Kidney capillary endothelial cell (primary cell): ENCODE data around the gene LAMTOR2.
"Not testable (repeated sequence)": the region's sequence is repeated elsewhere in the genome, so short reads cannot be mapped to it uniquely, and the experiment has no call there.

Experiments
- DNase-seq: peaks from one replicate; pipeline ENCODE4 v3.0.0-alpha.2; 2018; ENCODE audit warnings: low spot score

The LAMTOR2 gene

DNA sequence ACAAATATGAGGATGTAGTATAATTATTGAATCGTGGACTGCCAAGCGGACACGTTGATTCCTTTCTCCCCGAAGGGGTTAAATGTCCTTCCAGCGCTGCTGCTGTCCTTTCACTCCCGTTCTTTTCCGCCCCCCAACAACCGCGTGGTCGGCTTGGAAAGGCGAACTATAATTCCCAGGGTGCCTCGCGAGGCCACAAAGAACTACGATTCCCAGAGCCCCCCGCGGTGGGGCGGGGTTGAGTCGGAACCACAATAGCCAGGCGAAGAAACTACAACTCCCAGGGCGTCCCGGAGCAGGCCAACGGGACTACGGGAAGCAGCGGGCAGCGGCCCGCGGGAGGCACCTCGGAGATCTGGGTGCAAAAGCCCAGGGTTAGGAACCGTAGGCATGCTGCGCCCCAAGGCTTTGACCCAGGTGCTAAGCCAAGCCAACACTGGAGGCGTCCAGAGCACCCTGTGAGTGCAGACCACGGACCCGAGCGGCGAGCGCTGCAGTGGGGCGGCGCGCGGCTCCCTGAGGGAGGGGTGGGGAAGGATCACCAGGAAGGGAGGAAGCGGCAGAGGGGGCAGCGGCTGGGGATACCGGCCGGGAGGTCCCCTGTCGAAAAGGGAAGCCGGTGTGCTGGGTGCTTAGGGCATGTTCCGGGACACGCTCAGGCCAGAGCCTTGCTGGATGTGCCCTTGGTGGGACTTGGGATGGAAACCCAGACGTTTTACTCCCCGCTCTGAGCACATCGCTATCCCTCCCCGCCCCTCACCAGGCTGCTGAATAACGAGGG lies at the start of gene LAMTOR2:
Gene LAMTOR2 (plus strand): TSS at position 283 of the 781 bp plus-strand sequence. CDS start 108 bp downstream, at position 391.
- peak; percentile 96 for DNase-seq

- DNase-seq, result no peak
These were observed 49.6 kb upstream of the LAMTOR2 start for GRCh38 chr1:156004843-156005584.

DNA sequence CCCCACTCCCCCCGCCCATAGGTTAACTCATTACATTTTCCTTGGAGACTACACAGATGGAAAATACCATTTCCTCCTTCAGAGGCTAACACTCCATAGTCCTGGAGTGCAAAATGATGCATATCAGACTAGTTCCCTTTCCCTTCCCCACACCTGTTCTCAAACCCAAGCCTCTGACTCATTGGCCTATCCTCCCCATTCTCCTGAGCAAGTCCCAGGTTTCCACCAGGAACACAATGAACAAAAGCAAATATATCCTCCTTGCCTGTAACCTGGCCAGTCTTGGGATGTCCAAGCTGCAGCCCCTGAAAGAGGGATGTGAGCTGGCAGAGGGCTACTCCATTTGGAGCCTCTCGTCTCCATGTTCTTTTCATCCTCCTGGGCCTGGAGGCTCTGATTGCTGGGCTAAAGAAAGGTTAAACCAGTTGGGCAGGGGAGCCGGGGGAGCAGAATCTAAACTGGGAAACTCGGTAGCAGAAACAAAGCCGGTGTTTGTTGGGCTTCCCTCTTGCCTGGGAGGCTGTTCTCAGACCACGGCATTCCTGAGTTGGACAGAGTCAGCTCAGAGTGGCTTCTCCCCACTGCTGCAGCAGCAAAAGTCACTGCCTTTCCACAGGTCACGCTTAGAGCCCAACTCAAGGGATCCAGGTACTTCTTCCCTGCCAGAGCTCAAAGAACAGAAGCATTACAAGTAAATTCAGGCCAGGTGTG lies 47.8 kb upstream of the LAMTOR2 start:
- no peak for DNase-seq

GRCh38 chr1:156009404-156009803 lies 45.2 kb upstream of the LAMTOR2 start:
- DNase-seq, result no peak

- no peak for DNase-seq
These were observed 42.3 kb upstream of the LAMTOR2 start for GRCh38 chr1:156012051-156012817.

DNA sequence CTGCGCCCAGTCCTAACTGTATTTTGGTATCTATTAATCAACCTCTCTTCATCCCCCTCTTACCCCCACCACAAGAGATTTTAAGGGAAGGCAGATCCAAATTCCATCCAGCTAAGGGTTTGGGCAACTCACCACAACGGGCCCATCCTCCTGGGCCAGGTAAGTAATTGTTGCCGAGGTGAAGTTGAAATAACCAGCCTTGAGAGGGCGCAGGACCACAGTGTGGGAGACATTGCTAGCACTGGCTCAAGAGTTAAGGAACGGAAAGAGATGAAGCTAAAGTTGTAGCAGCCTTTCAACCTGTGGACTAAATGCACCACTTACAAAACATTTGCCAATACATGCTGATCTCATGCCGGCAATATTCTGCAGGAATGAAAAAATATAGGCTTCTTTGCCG lies 39.8 kb upstream of the LAMTOR2 start:
- no peak for DNase-seq

GRCh38 chr1:156019946-156020292 lies 34.7 kb upstream of the LAMTOR2 start:
- no peak for DNase-seq

DNA sequence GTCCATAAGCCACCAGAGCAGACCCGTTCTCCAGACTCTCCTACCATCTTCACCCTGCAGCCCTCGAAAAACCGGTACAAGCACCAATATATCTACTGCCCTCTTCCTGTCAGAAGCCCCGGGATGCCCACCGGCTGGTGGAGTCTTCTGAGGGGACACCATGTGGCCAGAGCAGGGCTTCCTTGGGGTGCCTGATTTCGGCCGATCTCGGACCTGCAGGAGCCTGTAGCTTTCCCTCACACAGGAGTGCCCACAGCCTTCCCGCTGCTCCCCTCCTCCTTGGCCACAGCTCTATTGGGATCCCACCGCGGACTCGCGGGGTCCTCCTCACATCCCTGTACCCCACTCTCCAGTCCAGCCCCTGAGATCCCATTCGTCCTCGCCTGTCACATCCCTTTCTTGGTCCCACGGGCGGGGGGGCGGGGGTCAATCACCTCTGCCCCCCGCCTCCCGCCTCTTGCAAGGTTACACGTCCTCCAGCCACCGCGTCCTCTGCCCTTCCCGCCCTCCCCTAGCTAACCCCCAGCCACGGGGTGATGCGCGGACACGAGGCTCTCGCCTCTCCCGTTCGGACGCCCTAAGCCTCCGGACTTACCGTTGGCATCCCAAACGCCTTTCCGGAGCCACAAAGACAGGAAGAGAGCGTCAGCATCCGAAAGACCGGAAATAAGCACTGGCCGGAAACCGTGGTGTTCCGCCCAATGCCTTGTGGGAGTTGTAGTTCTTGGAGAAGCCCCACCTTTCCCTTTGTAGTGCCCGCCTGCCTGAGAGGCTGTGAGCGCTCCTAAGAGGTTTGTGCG lies 34.1 kb upstream of the LAMTOR2 start, which contains the start of gene SSR2:
Gene SSR2 (minus strand): TSS at position 659 of the 800 bp plus-strand sequence. CDS start 784 bp downstream, outside the sequence.
- peak; percentile 90 for DNase-seq

DNA sequence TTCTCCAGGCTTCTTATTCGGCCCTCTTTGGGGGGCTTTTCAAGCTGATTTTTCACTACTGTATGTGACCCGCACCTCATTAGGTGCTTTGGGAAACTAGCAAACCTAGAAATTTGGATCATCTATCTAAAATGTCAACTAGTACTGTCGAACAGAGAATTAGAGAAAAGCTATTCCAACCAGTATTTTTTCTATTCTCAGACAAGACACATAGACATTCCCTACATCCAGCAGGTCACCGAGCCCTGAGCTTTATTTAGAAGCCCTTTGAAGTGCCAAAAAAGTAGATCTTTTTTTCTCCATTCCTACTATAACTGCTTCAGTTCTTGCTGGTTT lies 33.5 kb upstream of the LAMTOR2 start:
- no peak for DNase-seq

- no peak for DNase-seq
These were observed 32.6 kb upstream of the LAMTOR2 start for GRCh38 chr1:156021954-156022353.

GRCh38 chr1:156024801-156025200 lies 29.8 kb upstream of the LAMTOR2 start:
- DNase-seq, result no peak

- peak; percentile 58 for DNase-seq
These were observed 28.7 kb upstream of the LAMTOR2 start for GRCh38 chr1:156025876-156026275.

DNA sequence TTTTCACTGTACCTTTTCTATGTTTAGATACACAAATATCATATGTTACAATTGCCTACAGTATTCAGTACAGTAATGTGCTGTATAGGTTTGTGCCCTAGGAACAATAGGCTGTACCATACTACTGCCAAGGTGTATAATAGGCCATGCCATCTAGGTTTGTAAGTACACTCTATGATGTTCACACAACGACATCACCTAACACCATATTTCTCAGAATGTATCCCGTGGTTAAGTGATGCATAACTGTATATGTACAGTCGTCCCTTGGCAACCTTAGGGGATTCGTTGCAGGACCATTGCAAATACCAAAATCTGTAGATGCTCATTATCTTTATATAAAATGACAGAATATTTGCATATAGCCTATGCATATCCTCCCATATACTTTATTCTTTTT lies 28.0 kb upstream of the LAMTOR2 start:
- DNase-seq, result no peak

DNA sequence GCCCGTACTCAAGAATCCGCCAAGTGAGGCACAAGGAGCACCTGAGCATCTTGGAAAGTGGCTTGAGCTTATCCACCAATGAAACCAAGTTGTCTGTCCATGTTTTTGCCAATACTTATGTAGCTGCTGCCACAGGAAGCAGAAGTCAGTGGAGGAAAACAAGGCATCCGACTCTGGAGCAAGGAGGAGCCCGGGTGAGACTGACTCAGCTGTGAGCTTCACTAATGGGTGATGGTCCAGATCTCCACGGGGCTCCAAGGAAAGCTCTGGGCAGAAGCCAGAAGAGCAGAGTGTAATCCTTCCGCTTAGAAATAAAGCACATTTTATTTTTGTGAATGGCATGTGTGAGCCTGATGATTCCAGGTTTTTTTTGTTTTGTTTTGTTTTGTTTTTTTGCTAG lies 21.6 kb upstream of the LAMTOR2 start:
- DNase-seq, result peak; percentile 37

DNA sequence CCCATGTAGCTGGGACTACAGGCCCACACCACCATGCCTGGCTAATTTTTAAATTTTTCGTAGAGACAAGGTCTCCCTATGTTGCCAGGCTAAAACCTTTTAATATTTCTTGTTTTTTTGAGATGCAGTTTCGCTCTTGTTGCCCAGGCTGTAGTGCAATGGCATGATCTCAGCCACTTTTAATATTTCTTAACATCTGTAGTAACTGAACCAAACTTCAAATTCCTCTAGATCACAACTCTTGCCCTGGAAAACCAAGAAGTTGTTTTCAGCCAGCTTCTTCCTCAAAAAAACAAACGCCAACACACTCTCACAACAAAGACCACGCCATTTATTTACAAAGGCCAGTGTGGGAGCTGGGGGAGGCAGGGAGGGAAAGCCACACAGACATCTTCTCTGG lies 19.6 kb upstream of the LAMTOR2 start:
- DNase-seq, result not testable (repeated sequence)

- no peak for DNase-seq
These were observed 11.8 kb upstream of the LAMTOR2 start for GRCh38 chr1:156042828-156043227.

DNA sequence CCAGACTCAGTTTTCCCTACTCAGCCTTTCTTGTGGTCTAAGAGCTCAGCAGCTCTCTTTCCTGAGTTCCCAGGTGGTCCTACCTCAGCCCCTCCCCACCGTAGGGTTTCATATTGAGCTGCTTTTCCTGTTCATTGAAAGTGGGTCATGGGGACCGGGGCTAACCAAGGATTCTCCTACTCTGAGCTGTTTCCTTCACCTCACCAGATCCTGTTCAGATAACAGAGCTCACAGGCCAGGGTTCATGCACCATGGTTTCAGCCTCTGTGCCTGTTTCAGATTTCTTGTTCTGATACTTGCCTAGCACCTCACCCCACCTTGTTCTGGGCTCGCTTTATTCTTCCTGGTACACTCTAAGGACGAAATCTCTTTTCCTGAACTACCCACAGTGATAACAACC lies 9.5 kb upstream of the LAMTOR2 start:
- DNase-seq, result no peak

GRCh38 chr1:156048663-156049258 lies 5.8 kb upstream of the LAMTOR2 start:
- DNase-seq, result no peak

- no peak for DNase-seq
These were observed 4.2 kb upstream of the LAMTOR2 start for GRCh38 chr1:156050376-156050775.

DNA sequence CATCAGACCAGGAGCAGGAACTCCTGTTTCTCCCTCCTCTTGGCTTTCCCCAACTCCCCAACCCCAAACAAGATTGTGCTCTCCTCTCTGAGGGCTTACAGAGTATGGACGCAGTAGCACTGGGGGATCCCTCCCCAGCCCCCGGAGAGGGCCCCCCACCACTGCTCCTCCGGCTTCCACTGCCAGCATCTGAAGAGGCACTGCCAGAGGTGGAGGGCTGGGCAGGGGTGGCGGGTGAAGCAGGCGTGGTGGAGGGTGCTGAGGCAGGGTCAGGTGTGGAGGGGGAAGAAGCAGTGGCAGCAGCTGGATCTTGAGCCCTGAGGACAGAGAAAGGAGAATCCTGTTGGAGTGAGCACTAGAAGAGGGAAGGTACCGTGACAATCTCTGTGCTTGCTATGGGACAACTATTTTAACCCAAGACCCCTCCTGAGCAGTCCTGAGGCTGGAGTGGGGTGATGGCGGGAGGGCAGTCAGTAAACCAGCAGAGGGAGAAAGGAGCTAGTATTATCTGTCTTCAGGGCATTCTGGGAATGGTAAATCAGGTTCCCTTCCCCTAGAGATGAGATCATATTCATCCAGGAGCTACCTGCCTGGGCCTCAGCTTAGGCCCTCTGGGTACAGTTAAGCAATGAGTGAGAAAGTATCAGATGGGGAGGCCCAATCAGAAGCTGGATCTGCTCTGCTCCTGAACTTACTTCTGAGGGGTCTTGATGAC lies 3.4 kb upstream of the LAMTOR2 start:
- DNase-seq, result no peak
